Astrocyte (in vitro differentiated cells and primary cell): Measurements from ENCODE around the gene TAF4. TPM values are rescaled to one million over a fixed set of nuclear protein-coding genes. Genes with fewer than 3 reads are reported as not detected.

Experiments
- DNase-seq: peaks from one replicate; pipeline ENCODE4 v3.0.0-alpha.2; 2010; ENCODE audit warnings: low read depth
- FAIRE-seq: peaks from 2 replicates; lab custom pipeline; 2011; peaks lifted over from hg19 to GRCh38; lab: Jason Lieb, UNC
- H2AFZ ChIP-seq: 2 replicates; pipeline ENCODE4 v1.6.0; 2012; ENCODE audit warnings: low read depth, low read length, inconsistent platforms
- H3K27ac ChIP-seq: 2 replicates; pipeline ENCODE4 v1.5.1; 2011; ENCODE audit warnings: low read depth, low read length, inconsistent platforms
- H3K27me3 ChIP-seq: 2 replicates; pipeline ENCODE4 v1.6.0; 2011; ENCODE audit warnings: low read length, inconsistent platforms; ENCODE audit not compliant: insufficient read depth
- H3K36me3 ChIP-seq: 2 replicates; pipeline ENCODE4 v1.5.1; 2011; ENCODE audit warnings: low read length, inconsistent platforms; ENCODE audit not compliant: insufficient read depth
- H3K4me1 ChIP-seq: 2 replicates; pipeline ENCODE4 v1.5.1; 2011; ENCODE audit warnings: low read length, inconsistent platforms; ENCODE audit not compliant: insufficient read depth
- H3K4me2 ChIP-seq: 2 replicates; pipeline ENCODE4 v1.6.0; 2012; ENCODE audit warnings: low read length, inconsistent platforms
- H3K4me3 ChIP-seq: 2 replicates; pipeline ENCODE4 v1.5.1; 2011; ENCODE audit warnings: low read depth, mild to moderate bottlenecking, low read length, inconsistent platforms; ENCODE audit not compliant: insufficient read depth
- H3K79me2 ChIP-seq: 2 replicates; pipeline ENCODE4 v1.6.0; 2012; ENCODE audit warnings: mild to moderate bottlenecking, low read length, inconsistent platforms; ENCODE audit not compliant: insufficient read depth
- H3K9ac ChIP-seq: 2 replicates; pipeline ENCODE4 v1.6.0; 2012; ENCODE audit warnings: mild to moderate bottlenecking, low read length, inconsistent platforms
- H3K9me3 ChIP-seq: 2 replicates; pipeline ENCODE4 v1.5.1; 2012; ENCODE audit warnings: low read depth, mild to moderate bottlenecking, low read length, inconsistent platforms; ENCODE audit not compliant: insufficient read depth
- H4K20me1 ChIP-seq: 2 replicates; pipeline ENCODE4 v1.6.0; 2012; ENCODE audit warnings: low read length, inconsistent platforms; ENCODE audit not compliant: insufficient read depth
- H3K27ac Mint-ChIP-seq: one replicate; pipeline ENCODE4 v1.8.0; 2021; ENCODE audit warnings: mild to moderate bottlenecking, mixed read lengths; ENCODE audit not compliant: unreplicated experiment
- H3K27me3 Mint-ChIP-seq: one replicate; pipeline ENCODE4 v1.8.0; 2021; ENCODE audit warnings: low read depth, mixed read lengths; ENCODE audit not compliant: unreplicated experiment
- H3K36me3 Mint-ChIP-seq: one replicate; pipeline ENCODE4 v1.8.0; 2021; ENCODE audit warnings: low read depth, mixed read lengths; ENCODE audit not compliant: unreplicated experiment
- H3K4me1 Mint-ChIP-seq: one replicate; pipeline ENCODE4 v1.8.0; 2021; ENCODE audit warnings: low read depth, mixed read lengths; ENCODE audit not compliant: unreplicated experiment
- H3K4me3 Mint-ChIP-seq: one replicate; pipeline ENCODE4 v1.8.0; 2021; ENCODE audit warnings: mild to moderate bottlenecking, moderate library complexity, mixed read lengths; ENCODE audit not compliant: unreplicated experiment
- H3K9me3 Mint-ChIP-seq: one replicate; pipeline ENCODE4 v1.8.0; 2021; ENCODE audit warnings: mild to moderate bottlenecking, mixed read lengths; ENCODE audit not compliant: unreplicated experiment
- EZH2 ChIP-seq: IDR thresholded peaks from 2 replicates; pipeline ENCODE4 v1.6.1; 2012; ENCODE audit warnings: mild to moderate bottlenecking, low read length, inconsistent platforms; ENCODE audit not compliant: insufficient read depth
- total RNA-seq: library from RNA; stranded (reverse); gene quantifications from 2 replicates; pipeline ENCODE4 v1.2.1, GENCODE V29; 2021
- TF ChIP-seq, protein P1 (sequence below): IDR thresholded peaks from 2 replicates; pipeline ENCODE4 v1.5.1; 2011; ENCODE audit warnings: low read depth, mild to moderate bottlenecking, inconsistent platforms, low read length, moderate library complexity; ENCODE audit not compliant: insufficient read depth

Gene TAF4
- total RNA-seq, 1 donor from 2014 or later = 11.8 TPM

DNA sequence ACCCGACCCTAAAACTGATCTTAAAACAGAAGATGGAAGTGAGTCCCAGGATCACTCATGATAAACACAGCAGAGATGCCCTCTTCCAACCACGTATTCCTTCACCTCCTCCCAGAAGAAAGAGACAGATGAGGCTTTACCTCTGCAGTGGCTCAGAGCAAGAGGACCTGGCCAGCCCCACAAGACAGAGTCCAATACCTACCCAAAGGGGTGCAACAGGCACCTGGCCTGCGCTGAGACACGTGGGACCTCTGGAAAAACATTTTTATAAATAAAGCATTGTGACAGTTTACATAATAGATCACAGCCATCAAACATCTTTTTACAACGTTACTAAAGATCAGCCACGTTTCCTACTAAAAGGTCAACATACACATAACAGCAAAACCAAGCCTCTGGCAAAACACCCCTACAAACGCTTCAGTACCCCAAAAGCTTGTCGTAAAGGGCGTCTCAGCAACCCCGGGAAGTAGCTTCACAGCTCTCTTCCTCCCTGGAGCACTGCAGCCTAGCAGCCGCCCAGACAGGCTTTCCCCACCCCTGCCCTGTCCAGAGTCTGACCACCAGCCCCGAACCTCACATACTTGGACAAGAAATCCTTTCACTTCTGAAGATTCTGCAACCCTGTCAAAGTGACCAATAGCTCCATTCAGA, 2.9 kb downstream of the TAF4 start:
- Mint-ChIP-seq H3K4me1 (peaks cover 15% of the 10 kb centered on the region), H3K9me3 (no peaks in the 10 kb centered on the region), H3K27ac (no peak overlapping the region), H3K36me3 (no peaks in the 10 kb centered on the region), H3K4me3 (peak overlapping the region; percentile 83), H3K27me3 (no peaks in the 10 kb centered on the region)
- TF ChIP-seq, protein P1, sequence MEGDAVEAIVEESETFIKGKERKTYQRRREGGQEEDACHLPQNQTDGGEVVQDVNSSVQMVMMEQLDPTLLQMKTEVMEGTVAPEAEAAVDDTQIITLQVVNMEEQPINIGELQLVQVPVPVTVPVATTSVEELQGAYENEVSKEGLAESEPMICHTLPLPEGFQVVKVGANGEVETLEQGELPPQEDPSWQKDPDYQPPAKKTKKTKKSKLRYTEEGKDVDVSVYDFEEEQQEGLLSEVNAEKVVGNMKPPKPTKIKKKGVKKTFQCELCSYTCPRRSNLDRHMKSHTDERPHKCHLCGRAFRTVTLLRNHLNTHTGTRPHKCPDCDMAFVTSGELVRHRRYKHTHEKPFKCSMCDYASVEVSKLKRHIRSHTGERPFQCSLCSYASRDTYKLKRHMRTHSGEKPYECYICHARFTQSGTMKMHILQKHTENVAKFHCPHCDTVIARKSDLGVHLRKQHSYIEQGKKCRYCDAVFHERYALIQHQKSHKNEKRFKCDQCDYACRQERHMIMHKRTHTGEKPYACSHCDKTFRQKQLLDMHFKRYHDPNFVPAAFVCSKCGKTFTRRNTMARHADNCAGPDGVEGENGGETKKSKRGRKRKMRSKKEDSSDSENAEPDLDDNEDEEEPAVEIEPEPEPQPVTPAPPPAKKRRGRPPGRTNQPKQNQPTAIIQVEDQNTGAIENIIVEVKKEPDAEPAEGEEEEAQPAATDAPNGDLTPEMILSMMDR = no peak
- TF ChIP-seq EZH2 = no peak
- Histone ChIP-seq H4K20me1 (peaks cover 57% of the 10 kb centered on the region), H3K36me3 (no peaks in the 10 kb centered on the region), H3K27me3 (no peaks in the 10 kb centered on the region), H3K9me3 (no peaks in the 10 kb centered on the region), H3K4me2 (peak overlapping the region; percentile 88), H3K9ac (no peak overlapping the region), H3K79me2 (peaks cover 56% of the 10 kb centered on the region), H3K4me3 (no peak overlapping the region), H3K27ac (no peak overlapping the region), H3K4me1 (peaks cover 23% of the 10 kb centered on the region), H2AFZ (no peak overlapping the region)
- DNase-seq (no peak), FAIRE-seq (no peak)

DNA sequence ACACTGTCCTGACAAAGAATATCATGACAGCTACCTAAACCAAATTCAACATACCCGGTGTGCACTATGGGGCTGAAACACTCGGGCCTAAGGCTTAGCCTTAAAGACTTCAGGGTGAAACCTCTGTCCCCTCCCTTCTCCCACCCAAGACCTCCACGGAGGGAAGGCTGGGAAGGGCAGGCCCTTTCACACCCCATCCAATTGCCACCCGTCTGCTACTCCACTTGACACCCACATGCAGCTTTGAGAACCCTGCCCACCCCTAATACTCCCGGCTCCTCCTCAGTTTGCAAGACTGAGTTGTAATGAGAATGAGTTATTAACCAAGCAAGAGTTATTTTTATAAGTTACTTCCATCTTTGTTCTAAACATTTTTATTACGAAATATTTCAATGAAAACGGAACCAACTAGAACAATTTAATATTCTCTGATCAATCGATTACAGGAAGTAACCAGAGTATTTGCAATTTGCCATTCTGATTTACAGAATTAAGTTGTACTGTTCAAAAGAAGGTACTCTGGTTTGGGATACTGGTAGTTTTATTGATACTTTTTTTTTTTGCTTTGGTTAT, 3.7 kb downstream of the TAF4 start:
- H3K27me3 ChIP-seq = no peaks in the 10 kb centered on the region
- Mint-ChIP-seq H3K4me3 (no peak overlapping the region), H3K4me1 (peaks cover 11% of the 10 kb centered on the region), H3K27ac (no peak overlapping the region), H3K9me3 (no peaks in the 10 kb centered on the region), H3K27me3 (no peaks in the 10 kb centered on the region), H3K36me3 (no peaks in the 10 kb centered on the region)
- no peak overlapping the region for H2AFZ ChIP-seq
- H3K9me3 ChIP-seq = no peaks in the 10 kb centered on the region
- no peak overlapping the region for H3K4me3 ChIP-seq
- no peak overlapping the region for H3K4me2 ChIP-seq
- no peak for FAIRE-seq
- H4K20me1 ChIP-seq = peaks cover 62% of the 10 kb centered on the region
- H3K36me3 ChIP-seq = no peaks in the 10 kb centered on the region
- no peak for DNase-seq
- H3K27ac ChIP-seq = no peak overlapping the region
- H3K9ac ChIP-seq = no peak overlapping the region
- no peak for TF ChIP-seq EZH2
- TF ChIP-seq, protein P1 = no peak
- peaks cover 20% of the 10 kb centered on the region for H3K4me1 ChIP-seq
- peaks cover 61% of the 10 kb centered on the region for H3K79me2 ChIP-seq
